SK-N-SH (cell line): ENCODE results near the gene LILRA6. TPM values are rescaled to one million over a fixed set of nuclear protein-coding genes. Genes with fewer than 3 reads are reported as not detected.

Experiments used
- CTCF ChIA-PET: fragments of 300-600, 350-600 bp; formaldehyde crosslinking; extraction: SDS; loops from one replicate; lab custom pipeline; 2021; lab: Yijun Ruan, JAX
- POLR2A ChIA-PET: fragments of 350-600 bp; sonication (Branson Sonifier 250); formaldehyde crosslinking; extraction: SDS; loops from one replicate; lab custom pipeline; 2020; ENCODE audit warnings: antibody characterized with exemption, inconsistent platforms; lab: Yijun Ruan, JAX
- DNase-seq: peaks from one replicate; pipeline ENCODE4 v3.0.0; 2012
- H2AFZ ChIP-seq: fragments of 200-600 bp; sonication (generic); 2 replicates; pipeline ENCODE4 v1.8.1; 2016; ENCODE audit warnings: antibody characterized with exemption, mild to moderate bottlenecking, low read depth
- H3F3A ChIP-seq: fragments of 200-600 bp; sonication (generic); replicated peaks from 2 replicates; pipeline ENCODE3; 2016; ENCODE audit warnings: antibody characterized with exemption, mild to moderate bottlenecking; ENCODE audit not compliant: insufficient read depth
- H3K27ac ChIP-seq, 2 experiments: fragments of 200-500 bp in 1 of 2; fragments of 200-600 bp in 1 of 2; sonication (Bioruptor generic) in 1 of 2; sonication (generic), shearing (Covaris generic) in 1 of 2; 2 replicates each; pipeline versions ENCODE4 v1.5.1 to v1.6.1; 2014 to 2016; ENCODE audit warnings: low read depth in 2 of 2, inconsistent platforms in 1 of 2, low read length in 1 of 2, mild to moderate bottlenecking in 1 of 2, mixed read lengths in 1 of 2
- H3K27me3 ChIP-seq: fragments of 200-600 bp; sonication (generic), shearing (Covaris generic); 2 replicates; pipeline ENCODE4 v1.6.1; 2016; ENCODE audit warnings: mixed run types; ENCODE audit not compliant: insufficient read depth
- H3K36me3 ChIP-seq, 2 experiments: fragments of 200-500 bp in 1 of 2; fragments of 200-600 bp in 1 of 2; sonication (Bioruptor generic) in 1 of 2; sonication (generic) in 1 of 2; replicated peaks in 1 of 2; 2 replicates each; pipeline versions ENCODE3 to v1.5.1; 2014 to 2016; ENCODE audit warnings: low read length in 1 of 2, mild to moderate bottlenecking in 1 of 2; ENCODE audit not compliant: insufficient read depth in 2 of 2, control insufficient read depth in 1 of 2
- H3K4me1 ChIP-seq, 2 experiments: fragments of 200-500 bp in 1 of 2; fragments of 200-600 bp in 1 of 2; sonication (Bioruptor generic) in 1 of 2; sonication (generic), shearing (Covaris generic) in 1 of 2; 2 replicates each; pipeline versions ENCODE4 v1.5.1 to v1.6.1; 2014 to 2016; ENCODE audit warnings: low read depth in 1 of 2, low read length in 1 of 2, mixed run types in 1 of 2; ENCODE audit not compliant: insufficient read depth in 2 of 2, control insufficient read depth in 1 of 2
- H3K4me2 ChIP-seq: fragments of 200-600 bp; sonication (generic), shearing (Covaris generic); 2 replicates; pipeline ENCODE4 v1.6.1; 2017; ENCODE audit warnings: mixed run types
- H3K4me3 ChIP-seq, 2 experiments: fragments of 200-500 bp in 1 of 2; fragments of 200-600 bp in 1 of 2; sonication (Bioruptor generic) in 1 of 2; sonication (generic), shearing (Covaris generic) in 1 of 2; 2 replicates each; pipeline versions ENCODE4 v1.5.1 to v1.8.1; 2014 to 2016; ENCODE audit warnings: low read depth in 2 of 2, inconsistent platforms in 1 of 2, low read length in 1 of 2, mild to moderate bottlenecking in 1 of 2, mixed read lengths in 1 of 2, moderate library complexity in 1 of 2
- H3K79me2 ChIP-seq: fragments of 200-600 bp; sonication (generic); 2 replicates; pipeline ENCODE4 v1.8.1; 2017; ENCODE audit warnings: mild to moderate bottlenecking; ENCODE audit not compliant: insufficient read depth
- H3K9ac ChIP-seq: fragments of 200-600 bp; sonication (generic); 2 replicates; pipeline ENCODE4 v1.6.1; 2017; ENCODE audit warnings: mixed run types
- H3K9me2 ChIP-seq: fragments of 200-600 bp; sonication (generic); 2 replicates; pipeline ENCODE4 v1.6.1; 2017; ENCODE audit warnings: mixed run types
- H3K9me3 ChIP-seq: fragments of 200-600 bp; sonication (generic); 2 replicates; pipeline ENCODE4 v1.6.1; 2017; ENCODE audit warnings: mixed run types, mild to moderate bottlenecking, moderate library complexity
- H4K20me1 ChIP-seq: fragments of 200-600 bp; sonication (generic); 2 replicates; pipeline ENCODE4 v1.6.1; 2017; ENCODE audit warnings: mild to moderate bottlenecking, mixed run types; ENCODE audit not compliant: insufficient read depth
- CHD2 ChIP-seq: fragments of 150-350 bp; IDR thresholded peaks from 2 replicates; pipeline ENCODE4 v1.6.1; 2018; ENCODE audit warnings: low read length; ENCODE audit not compliant: partially characterized antibody
- EP300 ChIP-seq, 2 experiments: IDR thresholded peaks; 2 replicates each; pipeline versions ENCODE4 v1.4.0 to v1.6.1; 2012; ENCODE audit warnings: borderline replicate concordance in 1 of 2, low read depth in 1 of 2, low read length in 1 of 2
- FOXJ3 ChIP-seq: sonication (generic); formaldehyde crosslinking; IDR thresholded peaks from 2 replicates; pipeline ENCODE4 v1.5.1; 2020; ENCODE audit warnings: mild to moderate bottlenecking, missing genetic modification reagents
- FOXM1 ChIP-seq: IDR thresholded peaks from 2 replicates; pipeline ENCODE4 v1.4.0; 2012; ENCODE audit warnings: low read depth, mild to moderate bottlenecking
- GATA2 ChIP-seq: sonication (generic); formaldehyde crosslinking; IDR thresholded peaks from 2 replicates; pipeline ENCODE4 v1.5.0; 2020; ENCODE audit warnings: mild to moderate bottlenecking, missing genetic modification reagents
- IRF3 ChIP-seq: fragments of 150-350 bp; IDR thresholded peaks from 2 replicates; pipeline ENCODE4 v1.6.1; 2016; ENCODE audit warnings: mild to moderate bottlenecking, low read depth, low read length
- JUND ChIP-seq: IDR thresholded peaks from 2 replicates; pipeline ENCODE4 v1.4.0; 2012
- PBX3 ChIP-seq: IDR thresholded peaks from 2 replicates; pipeline ENCODE4; 2012
- RFX5 ChIP-seq: IDR thresholded peaks from 2 replicates; pipeline ENCODE4 v1.6.1; 2012; ENCODE audit warnings: mild to moderate bottlenecking, improper control_type of control experiment, low read length
- TEAD4 ChIP-seq: IDR thresholded peaks from 2 replicates; pipeline ENCODE4 v1.4.0; 2012; ENCODE audit warnings: mild to moderate bottlenecking, borderline replicate concordance; ENCODE audit not compliant: insufficient read depth
- WGBS: methylation state at CpG from one replicate; pipeline ENCODE4 v1.1.6; 2017; ENCODE audit warnings: low lambda C conversion rate; 5-methylcytosine and 5-hydroxymethylcytosine counted together
- polyA plus RNA-seq, 3 experiments: library from polyadenylated mRNA; depleted of rRNA; stranded (reverse); fragments of >200 nt; gene quantifications; 2 replicates each; pipeline ENCODE4 v1.2.3, GENCODE V29; 2012
- TF ChIP-seq, protein P1 (sequence below): IDR thresholded peaks from 2 replicates; pipeline ENCODE4 v1.4.0; 2012; ENCODE audit warnings: low read depth, borderline replicate concordance
- TF ChIP-seq, protein P2 (sequence below): fragments of 200-600 bp; sonication (generic); IDR thresholded peaks from 2 replicates; pipeline ENCODE4 v1.6.1; 2017; ENCODE audit warnings: antibody characterized with exemption, mild to moderate bottlenecking, moderate library complexity

The LILRA6 gene
- polyA plus RNA-seq, 1 of the 3 experiments (the other 2 are of a cell fraction) = not detected

DNA sequence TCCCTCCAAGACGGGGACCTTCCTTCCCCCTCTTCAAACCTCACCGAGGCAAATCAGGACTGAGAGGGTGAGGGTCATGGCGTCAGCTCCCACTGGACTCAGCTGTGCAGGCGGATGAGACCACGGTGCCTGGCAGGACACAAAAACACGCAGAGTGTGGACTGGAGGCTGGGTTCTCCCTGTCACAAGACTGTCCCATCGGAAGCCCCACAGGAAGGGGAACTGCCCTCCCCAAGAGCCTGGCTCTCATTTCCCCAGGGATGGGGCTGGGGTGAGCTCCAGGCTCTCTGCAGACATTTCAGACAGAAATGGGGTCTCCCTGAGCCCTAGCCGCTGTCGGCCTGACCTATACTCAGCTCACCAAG is 14.5 kb upstream of the LILRA6 start, which contains the start of gene LILRB5 (continued):
- TF ChIP-seq JUND (no peak), GATA2 (CRISPR knock-in tag) (no peak), CHD2 (no peak), RFX5 (no peak)
- TF ChIP-seq, protein P1, sequence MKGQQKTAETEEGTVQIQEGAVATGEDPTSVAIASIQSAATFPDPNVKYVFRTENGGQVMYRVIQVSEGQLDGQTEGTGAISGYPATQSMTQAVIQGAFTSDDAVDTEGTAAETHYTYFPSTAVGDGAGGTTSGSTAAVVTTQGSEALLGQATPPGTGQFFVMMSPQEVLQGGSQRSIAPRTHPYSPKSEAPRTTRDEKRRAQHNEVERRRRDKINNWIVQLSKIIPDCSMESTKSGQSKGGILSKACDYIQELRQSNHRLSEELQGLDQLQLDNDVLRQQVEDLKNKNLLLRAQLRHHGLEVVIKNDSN = no peak

DNA sequence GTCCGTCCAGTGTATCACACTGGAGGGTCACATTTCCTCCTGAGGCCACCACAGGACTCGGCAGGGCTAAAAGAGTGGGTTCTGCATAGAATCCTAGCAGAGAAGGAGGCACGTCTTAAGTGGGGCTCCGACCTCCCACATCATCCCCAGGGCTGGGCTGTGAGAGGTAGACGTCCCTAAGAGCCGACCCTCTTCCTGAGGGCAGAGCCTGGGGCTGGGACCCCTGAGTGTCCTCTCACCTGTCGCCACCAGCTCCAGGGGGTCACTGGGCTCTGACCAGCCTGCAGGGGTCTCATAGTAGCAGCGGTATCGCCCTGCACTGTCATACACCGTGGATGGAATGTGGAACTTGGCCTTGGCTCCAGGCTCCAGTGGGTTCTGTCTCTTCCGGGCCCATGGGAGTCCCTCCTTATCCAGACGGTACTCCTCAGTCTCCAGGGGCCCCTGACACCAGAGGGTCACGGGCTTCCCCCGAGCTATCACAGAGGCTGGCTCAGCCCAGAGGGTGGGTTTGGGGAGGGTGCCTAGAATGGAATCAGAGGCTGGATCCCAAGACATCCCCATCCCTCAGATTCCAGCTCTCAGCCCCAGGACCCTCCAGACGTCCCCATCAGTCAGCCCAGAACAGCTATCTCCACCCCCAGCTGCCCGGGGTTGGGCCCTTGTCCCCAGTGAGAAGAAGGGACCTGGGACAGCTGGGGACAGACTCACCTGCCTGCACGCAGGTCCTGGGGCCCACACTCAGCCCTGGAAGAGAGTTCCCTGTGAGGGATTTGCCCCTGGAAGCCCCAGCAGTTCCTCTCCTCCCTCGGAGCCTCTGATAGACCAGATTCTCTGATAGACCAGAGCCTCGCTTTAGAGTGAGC is 13.9 kb upstream of the LILRA6 start:
- Histone ChIP-seq H3K9ac (no peak overlapping the region), H3K4me1 (no peaks in the 10 kb centered on the region), H3K4me2 (no peak overlapping the region), H3K27ac (no peak overlapping the region), H3K9me3 (no peaks in the 10 kb centered on the region), H3K27me3 (peaks cover 89% of the 10 kb centered on the region), H3K4me3 (no peak overlapping the region), H4K20me1 (no peaks in the 10 kb centered on the region), H2AFZ (no peak overlapping the region), H3K9me2 (no peaks in the 10 kb centered on the region), H3F3A (no peaks in the 10 kb centered on the region), H3K79me2 (no peaks in the 10 kb centered on the region), H3K36me3 (no peaks in the 10 kb centered on the region)
- TF ChIP-seq GATA2 (CRISPR knock-in tag) (no peak), FOXM1 (no peak), IRF3 (no peak), FOXJ3 (CRISPR knock-in tag) (no peak), CHD2 (no peak), RFX5 (no peak), PBX3 (no peak), EP300 (IDR thresholded peaks at IDR 0.05; ENCODE audit: borderline replicate concordance in 1 of 2, low read depth in 1 of 2, low read length in 1 of 2) (no peak), TEAD4 (no peak)
- TF ChIP-seq, protein P2, sequence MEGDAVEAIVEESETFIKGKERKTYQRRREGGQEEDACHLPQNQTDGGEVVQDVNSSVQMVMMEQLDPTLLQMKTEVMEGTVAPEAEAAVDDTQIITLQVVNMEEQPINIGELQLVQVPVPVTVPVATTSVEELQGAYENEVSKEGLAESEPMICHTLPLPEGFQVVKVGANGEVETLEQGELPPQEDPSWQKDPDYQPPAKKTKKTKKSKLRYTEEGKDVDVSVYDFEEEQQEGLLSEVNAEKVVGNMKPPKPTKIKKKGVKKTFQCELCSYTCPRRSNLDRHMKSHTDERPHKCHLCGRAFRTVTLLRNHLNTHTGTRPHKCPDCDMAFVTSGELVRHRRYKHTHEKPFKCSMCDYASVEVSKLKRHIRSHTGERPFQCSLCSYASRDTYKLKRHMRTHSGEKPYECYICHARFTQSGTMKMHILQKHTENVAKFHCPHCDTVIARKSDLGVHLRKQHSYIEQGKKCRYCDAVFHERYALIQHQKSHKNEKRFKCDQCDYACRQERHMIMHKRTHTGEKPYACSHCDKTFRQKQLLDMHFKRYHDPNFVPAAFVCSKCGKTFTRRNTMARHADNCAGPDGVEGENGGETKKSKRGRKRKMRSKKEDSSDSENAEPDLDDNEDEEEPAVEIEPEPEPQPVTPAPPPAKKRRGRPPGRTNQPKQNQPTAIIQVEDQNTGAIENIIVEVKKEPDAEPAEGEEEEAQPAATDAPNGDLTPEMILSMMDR = no peak
- WGBS = 12% methylated on average over 14 of the region's 19 CpGs
- ChIA-PET POLR2A (no interaction called here), CTCF (interaction anchor here (1.0 to 2.1 kb wide), 2 partner anchors 10 kb away, joined by 3 to 14 read pairs; no protein-coding TSS in a partner anchor)
- DNase-seq = no peak
